Subcutaneous abdominal adipose tissue (tissue), 5 donors: ENCODE results near the gene MAP1LC3A.
A peak's percentile ranks its signal among the peaks of the same experiment; 100 is the strongest.

ENCODE experiments used
- H3K27ac ChIP-seq: one replicate; pipeline ENCODE4 v1.7.0; 2013; ENCODE audit warnings: low read depth, mild to moderate bottlenecking, inconsistent platforms, low read length, moderate library complexity
- H3K27me3 ChIP-seq, 5 donors: one replicate each; pipeline ENCODE4 v1.7.0; 2013; ENCODE audit warnings: low read length in 5 of 5, inconsistent platforms in 1 of 5; ENCODE audit not compliant: control insufficient read depth in 5 of 5, insufficient read depth in 4 of 5
- H3K36me3 ChIP-seq, 5 donors: one replicate each; pipeline ENCODE4 v1.7.0; 2013; ENCODE audit warnings: low read length in 5 of 5; ENCODE audit not compliant: control insufficient read depth in 5 of 5, insufficient read depth in 5 of 5
- H3K4me1 ChIP-seq, 5 donors: one replicate each; pipeline ENCODE4 v1.7.0; 2013; ENCODE audit warnings: low read length in 5 of 5, mild to moderate bottlenecking in 3 of 5, moderate library complexity in 1 of 5; ENCODE audit not compliant: control insufficient read depth in 5 of 5, insufficient read depth in 5 of 5
- H3K4me3 ChIP-seq, 5 donors: one replicate each; pipeline ENCODE4 v1.7.0; 2013; ENCODE audit warnings: low read length in 5 of 5, low read depth in 1 of 5
- H3K9ac ChIP-seq, 5 donors: one replicate each; pipeline ENCODE4 v1.7.0; 2013; ENCODE audit warnings: low read length in 5 of 5, mild to moderate bottlenecking in 4 of 5, moderate library complexity in 3 of 5
- H3K9me3 ChIP-seq, 5 donors: one replicate each; pipeline ENCODE4 v1.7.0; 2013; ENCODE audit warnings: low read length in 5 of 5; ENCODE audit not compliant: control insufficient read depth in 5 of 5
- donor health status: healthy.
- donor health status: healthy.
- donor health status: healthy.
- donor health status: healthy.
- donor health status: healthy.

The MAP1LC3A gene

DNA sequence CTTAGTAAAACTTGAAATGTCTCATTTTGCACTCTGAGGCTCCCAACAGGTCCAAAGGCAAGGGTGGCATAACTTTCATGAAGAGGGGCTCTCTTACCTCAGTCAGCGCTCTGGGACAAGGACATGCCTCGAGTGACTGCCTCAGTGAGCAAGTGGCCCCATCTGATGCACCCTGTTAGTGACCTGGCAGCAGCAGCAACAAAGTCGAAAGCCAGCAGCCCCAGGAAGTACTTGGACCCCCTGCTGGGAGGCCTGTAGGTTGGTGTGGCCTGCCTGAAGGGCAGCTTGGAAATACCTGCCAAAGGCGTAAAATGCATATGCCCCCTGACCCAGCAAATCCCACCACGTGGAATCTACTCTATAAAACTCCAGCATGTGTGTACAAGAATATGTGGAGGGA is 13.2 kb downstream of the MAP1LC3A start:
- Histone ChIP-seq H3K4me3 (no peak overlapping the region), H3K9me3 (no peaks in the 10 kb centered on the region), H3K27ac (no peak overlapping the region), H3K4me1 (no peaks in the 10 kb centered on the region), H3K9ac (no peak overlapping the region), H3K27me3 (no peaks in the 10 kb centered on the region), H3K36me3 (peaks cover 0 to 43% (median 22%) of the 10 kb centered on the region in 5 donors)

DNA sequence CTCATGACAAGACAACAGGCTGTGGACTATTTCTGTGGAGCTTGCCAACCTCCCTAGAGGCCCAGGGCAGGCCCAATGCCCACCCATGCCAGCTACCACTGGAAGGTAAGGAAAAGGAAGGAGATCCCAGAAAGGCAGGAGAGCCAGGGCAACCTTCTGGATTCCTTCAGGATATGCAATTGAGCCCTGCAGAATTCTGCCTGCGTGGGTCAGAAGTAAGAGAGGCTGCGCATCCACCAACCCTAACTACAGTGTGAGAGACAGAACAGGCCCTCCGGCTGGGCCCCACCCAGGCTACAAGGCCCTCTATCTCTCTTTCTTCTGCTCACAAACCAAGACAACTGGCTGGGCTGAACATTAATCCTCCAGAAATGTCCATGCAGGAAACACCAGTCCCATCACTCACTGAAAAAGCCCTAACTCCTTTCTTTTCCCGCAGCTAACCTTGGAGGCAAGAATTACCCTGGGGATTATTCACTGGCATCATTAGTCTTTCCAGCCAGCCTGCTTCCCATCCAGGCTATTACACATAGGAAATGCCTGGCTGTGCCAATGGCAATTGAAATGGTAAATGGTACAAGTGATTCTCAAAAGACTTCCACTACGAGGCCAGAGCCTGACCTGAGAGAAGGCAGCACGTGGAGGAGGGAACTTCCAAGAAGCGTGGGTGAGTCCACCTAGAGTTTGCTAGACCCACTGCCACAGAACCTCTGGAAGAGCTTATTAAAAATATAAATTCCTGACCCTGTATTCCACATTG is 15.2 kb downstream of the MAP1LC3A start:
- H3K27ac ChIP-seq: no peak overlapping the region
- H3K4me3 ChIP-seq: no peak overlapping the region
- H3K4me1 ChIP-seq: peaks cover 4 to 12% (median 10%) of the 10 kb centered on the region in 5 donors
- no peaks in the 10 kb centered on the region for H3K27me3 ChIP-seq
- no peak overlapping the region for H3K9ac ChIP-seq
- no peaks in the 10 kb centered on the region for H3K9me3 ChIP-seq
- H3K36me3 ChIP-seq: peaks cover 0 to 32% (median 22%) of the 10 kb centered on the region in 5 donors

DNA sequence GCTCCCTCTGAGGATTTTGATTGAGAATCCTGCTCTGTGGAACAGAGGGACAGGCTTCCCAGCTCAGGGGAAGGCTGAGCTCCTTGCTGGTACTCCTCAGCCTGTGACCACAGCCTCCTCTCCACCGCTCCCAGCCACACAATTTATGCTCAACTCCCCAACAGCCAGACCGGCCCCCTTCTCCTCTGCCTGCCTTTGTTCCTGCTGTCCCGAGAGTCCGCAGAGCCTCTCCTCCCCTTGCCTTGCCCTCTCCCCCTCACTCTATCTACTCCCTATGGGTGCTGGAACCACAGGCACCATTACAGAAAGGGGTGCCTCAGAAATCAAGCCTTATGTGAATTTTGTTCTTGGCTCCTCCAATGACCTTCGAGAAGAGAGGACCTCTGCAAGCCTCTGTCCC is 15.9 kb downstream of the MAP1LC3A start:
- H3K9me3 ChIP-seq: no peaks in the 10 kb centered on the region
- H3K27me3 ChIP-seq: no peaks in the 10 kb centered on the region

DNA sequence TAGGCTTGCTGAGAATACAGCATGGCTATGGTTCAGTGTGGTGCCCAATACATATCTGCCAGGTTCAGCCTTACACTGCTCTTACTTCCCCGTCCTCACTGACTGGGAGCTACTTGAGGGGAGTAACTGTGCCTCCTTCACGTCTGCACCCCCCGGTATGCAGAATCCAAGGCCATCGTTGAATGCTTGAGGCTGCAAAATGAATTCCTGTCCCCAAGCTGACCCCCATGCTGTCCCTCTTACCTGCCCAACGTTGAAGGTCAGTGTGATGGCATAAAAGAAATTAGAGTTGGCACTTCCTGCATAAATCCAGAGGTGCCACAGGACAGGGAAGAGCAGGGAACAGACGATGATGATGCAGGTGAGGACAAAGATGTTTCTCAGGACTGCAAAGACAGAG is 16.3 kb downstream of the MAP1LC3A start:
- no peak overlapping the region for H3K9ac ChIP-seq
- no peaks in the 10 kb centered on the region for H3K27me3 ChIP-seq
- no peak overlapping the region for H3K4me3 ChIP-seq
- H3K36me3 ChIP-seq: peaks cover 0 to 30% (median 22%) of the 10 kb centered on the region in 5 donors
- H3K4me1 ChIP-seq: peaks cover 4 to 20% (median 12%) of the 10 kb centered on the region in 5 donors
- no peak overlapping the region for H3K27ac ChIP-seq
- no peaks in the 10 kb centered on the region for H3K9me3 ChIP-seq

More for the DNA sequence above, 15.9 kb downstream of the MAP1LC3A start:
- Histone ChIP-seq H3K9ac (no peak overlapping the region), H3K4me1 (peaks cover 4 to 19% (median 12%) of the 10 kb centered on the region in 5 donors), H3K4me3 (no peak overlapping the region), H3K36me3 (peaks cover 0 to 31% (median 22%) of the 10 kb centered on the region in 5 donors), H3K27ac (no peak overlapping the region)

DNA sequence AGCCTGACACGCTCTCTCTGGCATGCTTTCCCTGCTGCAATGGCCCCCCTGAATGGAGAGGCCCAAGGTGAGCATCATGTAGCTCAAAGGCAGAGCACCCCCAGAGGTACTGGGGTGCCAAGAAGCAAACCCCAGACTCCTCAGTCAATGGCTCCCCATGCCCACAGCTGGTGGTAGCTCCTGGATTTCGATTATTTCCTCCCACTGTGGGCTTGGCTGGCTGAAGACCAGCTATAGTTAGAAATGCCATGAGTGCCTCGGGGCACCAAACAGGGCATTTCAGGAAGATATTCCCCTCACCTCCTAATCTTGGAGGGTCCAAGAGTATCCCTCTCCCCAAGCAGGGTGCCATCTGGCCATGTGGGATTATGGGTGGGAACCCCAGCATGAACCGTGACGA is 16.8 kb downstream of the MAP1LC3A start:
- Histone ChIP-seq H3K27ac (no peak overlapping the region), H3K4me3 (no peak overlapping the region), H3K27me3 (no peaks in the 10 kb centered on the region), H3K4me1 (peaks cover 4 to 20% (median 12%) of the 10 kb centered on the region in 5 donors), H3K9ac (no peak overlapping the region), H3K36me3 (peaks cover 0 to 28% (median 22%) of the 10 kb centered on the region in 5 donors), H3K9me3 (no peaks in the 10 kb centered on the region)

DNA sequence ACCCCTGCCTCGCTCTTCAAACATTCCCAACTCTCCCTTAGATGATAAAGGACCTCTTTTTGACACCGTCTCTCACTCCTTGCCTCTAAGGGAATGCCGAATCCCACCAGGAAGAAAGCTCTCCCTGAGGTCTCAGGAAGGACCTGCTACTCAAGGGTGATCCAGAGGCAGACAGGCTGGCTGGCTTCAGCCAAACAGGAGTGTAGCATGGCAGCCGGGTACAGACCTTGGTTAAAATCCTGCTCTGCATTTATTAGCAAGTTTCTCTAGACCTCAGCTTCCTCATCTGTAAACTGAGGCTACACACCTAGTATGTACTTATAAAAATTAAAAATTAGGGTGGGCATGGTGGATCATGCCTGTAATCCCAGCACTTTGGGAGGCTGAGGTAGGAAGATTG is 17.2 kb downstream of the MAP1LC3A start:
- peaks cover 4 to 20% (median 12%) of the 10 kb centered on the region in 5 donors for H3K4me1 ChIP-seq
- no peak overlapping the region for H3K4me3 ChIP-seq
- no peak overlapping the region for H3K27ac ChIP-seq
- H3K27me3 ChIP-seq: no peaks in the 10 kb centered on the region
- H3K9ac ChIP-seq: no peak overlapping the region
- H3K36me3 ChIP-seq: peaks cover 0 to 28% (median 22%) of the 10 kb centered on the region in 5 donors
- H3K9me3 ChIP-seq: no peaks in the 10 kb centered on the region

DNA sequence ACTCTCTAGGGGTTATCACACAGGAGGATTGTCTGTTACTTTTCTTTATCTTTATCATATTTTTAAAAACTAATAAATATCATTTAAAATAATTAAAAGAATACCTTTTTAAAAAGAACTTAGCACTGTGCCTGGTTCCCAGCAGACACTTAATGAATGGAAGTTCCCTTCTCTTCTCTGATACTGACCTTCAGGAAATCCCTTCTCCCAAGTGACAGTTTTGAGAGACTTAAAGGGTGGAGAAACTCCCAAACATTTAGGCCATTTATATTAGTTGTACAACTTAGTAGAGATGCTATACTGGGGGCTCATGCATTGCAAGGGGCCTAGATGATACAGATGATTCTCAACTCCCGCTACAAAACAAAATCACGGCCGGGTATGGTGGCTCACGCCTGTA is 18.5 kb downstream of the MAP1LC3A start:
- no peaks in the 10 kb centered on the region for H3K27me3 ChIP-seq
- H3K36me3 ChIP-seq: peaks cover 0 to 22% (median 15%) of the 10 kb centered on the region in 5 donors
- H3K4me1 ChIP-seq: peaks cover 9 to 27% (median 22%) of the 10 kb centered on the region in 5 donors
- no peaks in the 10 kb centered on the region for H3K9me3 ChIP-seq
- no peak overlapping the region for H3K9ac ChIP-seq
- no peak overlapping the region for H3K4me3 ChIP-seq
- no peak overlapping the region for H3K27ac ChIP-seq

DNA sequence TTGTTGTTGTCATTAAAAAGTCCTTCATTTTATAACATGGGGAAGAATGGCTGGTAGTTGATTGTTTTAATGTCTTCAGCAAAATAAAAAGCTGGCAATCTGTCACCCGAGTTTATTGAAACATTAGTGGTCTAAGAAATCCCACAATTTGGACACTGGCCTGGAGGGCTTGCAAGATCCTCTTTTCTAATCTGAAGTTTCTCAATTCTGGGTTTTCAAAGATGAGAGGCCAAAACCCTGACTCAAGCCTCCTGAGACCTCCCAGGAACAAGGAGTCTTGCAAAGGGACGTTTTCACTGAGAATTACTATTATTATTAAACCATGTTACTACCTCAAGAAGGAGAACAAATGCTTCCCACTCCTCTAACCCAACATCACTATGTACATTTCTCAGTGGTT is 19.5 kb downstream of the MAP1LC3A start:
- Histone ChIP-seq H3K4me1 (peaks cover 9 to 30% (median 29%) of the 10 kb centered on the region in 5 donors), H3K27ac (peak overlapping the region; percentile 70), H3K9me3 (no peaks in the 10 kb centered on the region), H3K4me3 (no peak overlapping the region), H3K36me3 (peaks cover 0 to 22% (median 15%) of the 10 kb centered on the region in 5 donors), H3K9ac (no peak overlapping the region), H3K27me3 (no peaks in the 10 kb centered on the region)

DNA sequence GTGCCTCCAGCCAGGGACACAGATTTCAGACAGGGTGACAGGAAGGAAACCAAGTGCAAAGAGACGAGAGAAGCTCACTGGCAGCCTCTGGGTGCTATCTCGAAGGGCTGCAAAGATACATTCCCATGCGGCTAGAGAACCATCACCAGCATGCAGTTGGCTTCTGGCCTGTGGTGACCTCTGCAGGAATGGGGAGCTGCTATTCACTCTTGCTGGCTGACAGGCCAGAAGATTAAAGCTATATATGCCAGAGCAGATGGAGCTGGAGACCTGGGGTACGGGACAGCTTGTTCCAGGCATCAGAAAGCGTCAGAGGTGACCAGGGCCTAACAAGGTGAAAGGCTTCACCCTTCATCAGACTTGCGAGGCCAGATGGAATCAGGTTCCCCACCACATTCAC is 20.0 kb downstream of the MAP1LC3A start:
- peaks cover 9 to 32% (median 29%) of the 10 kb centered on the region in 5 donors for H3K4me1 ChIP-seq
- no peak overlapping the region for H3K9ac ChIP-seq
- no peaks in the 10 kb centered on the region for H3K27me3 ChIP-seq
- H3K4me3 ChIP-seq: no peak overlapping the region
- no peaks in the 10 kb centered on the region for H3K9me3 ChIP-seq
- peak overlapping the region; percentile 70 for H3K27ac ChIP-seq
- peaks cover 0 to 19% (median 12%) of the 10 kb centered on the region in 5 donors for H3K36me3 ChIP-seq

DNA sequence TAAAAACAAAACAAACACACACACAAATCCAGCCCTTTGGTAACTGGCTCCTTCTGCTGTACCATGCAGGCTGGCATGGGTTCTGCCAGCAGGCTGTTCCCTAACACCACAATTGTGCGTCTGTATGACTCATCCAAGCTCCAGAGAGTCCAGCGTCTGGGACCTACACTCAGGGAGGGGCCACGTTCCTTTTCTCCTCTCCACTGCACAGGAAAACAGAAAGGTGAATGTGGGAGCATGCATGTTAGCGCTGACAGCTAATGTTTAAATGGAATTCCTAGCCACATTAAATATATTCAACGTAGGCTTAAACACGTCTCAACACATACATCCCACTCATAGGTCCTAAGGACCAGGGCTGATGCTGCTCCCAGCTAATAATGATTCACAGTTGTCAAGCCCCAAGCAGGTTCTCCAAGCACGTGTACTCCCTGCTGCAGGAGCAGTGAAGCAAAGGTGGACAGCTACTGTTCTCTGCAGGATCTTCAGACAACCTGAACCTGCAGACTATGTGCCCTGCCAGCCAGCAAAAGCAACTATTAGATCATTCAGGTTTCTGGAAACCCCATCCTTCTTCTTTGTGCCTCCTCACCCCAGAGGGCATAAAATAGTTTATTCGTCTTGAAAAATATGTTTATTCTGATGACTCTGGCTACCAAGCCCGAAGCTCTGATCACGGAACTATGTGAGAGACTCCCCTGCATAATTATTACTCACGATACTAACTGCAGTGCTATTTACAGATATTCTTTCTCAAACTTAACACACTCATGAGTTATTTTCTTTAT is 20.9 kb downstream of the MAP1LC3A start:
- H3K9me3 ChIP-seq: no peaks in the 10 kb centered on the region
- peaks cover 0 to 13% (median 10%) of the 10 kb centered on the region in 5 donors for H3K36me3 ChIP-seq
- H3K4me3 ChIP-seq: no peak overlapping the region
- H3K4me1 ChIP-seq: peaks cover 9 to 32% (median 29%) of the 10 kb centered on the region in 5 donors
- H3K27me3 ChIP-seq: no peaks in the 10 kb centered on the region
- no peak overlapping the region for H3K27ac ChIP-seq
- no peak overlapping the region for H3K9ac ChIP-seq
